Brain microvascular endothelial cell (primary cell): Measurements from ENCODE around the gene PRM2.
A peak's percentile ranks its signal among the peaks of the same experiment; 100 is the strongest.

Experiments
- DNase-seq: peaks from one replicate; pipeline ENCODE4 v3.0.0-alpha.2; 2020
- H3K27ac ChIP-seq: fragments of 250-450 bp; sonication (Bioruptor Pico); 2 replicates; pipeline ENCODE4 v1.5.1; 2020; ENCODE audit warnings: mild to moderate bottlenecking, moderate library complexity
- H3K27me3 ChIP-seq: fragments of 250-450 bp; sonication (Bioruptor Pico); replicated peaks from 2 replicates; pipeline ENCODE4 v1.5.1; 2020; ENCODE audit warnings: mild to moderate bottlenecking
- H3K36me3 ChIP-seq: fragments of 250-450 bp; sonication (Bioruptor Pico); replicated peaks from 2 replicates; pipeline ENCODE4 v1.5.1; 2020; ENCODE audit warnings: mild to moderate bottlenecking
- H3K4me3 ChIP-seq: 2 replicates; pipeline ENCODE4 v1.5.1; 2011; ENCODE audit warnings: low read depth, mild to moderate bottlenecking, control low read depth, low read length, moderate library complexity
- in situ Hi-C: cut with HindIII; loops from 2 replicates; pipeline ENCODE4 v1.10.0; 2017; ENCODE audit warnings: low sequenced_read_pairs, low pct_ligation_motif_present
- TF ChIP-seq, protein P1 (sequence below): IDR thresholded peaks from 2 replicates; pipeline ENCODE4 v1.5.1; 2011; ENCODE audit warnings: low read depth, mild to moderate bottlenecking, moderate library complexity, low read length, control low read depth, inconsistent platforms; ENCODE audit errors: missing control alignments

Gene PRM2

DNA sequence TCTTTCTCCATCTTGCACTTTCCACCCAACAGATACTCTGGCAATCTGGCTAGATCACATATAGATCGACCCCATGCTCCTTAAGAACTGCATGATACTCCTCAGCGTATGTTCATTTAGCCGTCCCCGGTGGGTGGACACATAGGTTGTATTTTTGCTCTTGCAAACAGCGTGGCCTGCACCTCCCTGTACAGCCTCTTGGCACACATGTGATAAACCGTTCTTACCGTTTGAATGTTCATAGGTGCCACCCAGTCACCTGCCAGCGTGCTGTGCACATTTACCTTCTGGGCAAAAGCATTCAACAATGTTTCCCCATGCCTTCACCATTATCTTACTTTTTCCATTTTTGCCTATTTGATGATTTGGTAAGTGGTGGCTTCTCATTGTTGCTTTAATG is 13.4 kb downstream of the PRM2 start:
- Histone ChIP-seq H3K27ac (no peak overlapping the region), H3K27me3 (no peaks in the 10 kb centered on the region), H3K4me3 (no peak overlapping the region), H3K36me3 (no peaks in the 10 kb centered on the region)
- DNase-seq: no peak
- in situ Hi-C loops: no loop called here
- TF ChIP-seq, protein P1, sequence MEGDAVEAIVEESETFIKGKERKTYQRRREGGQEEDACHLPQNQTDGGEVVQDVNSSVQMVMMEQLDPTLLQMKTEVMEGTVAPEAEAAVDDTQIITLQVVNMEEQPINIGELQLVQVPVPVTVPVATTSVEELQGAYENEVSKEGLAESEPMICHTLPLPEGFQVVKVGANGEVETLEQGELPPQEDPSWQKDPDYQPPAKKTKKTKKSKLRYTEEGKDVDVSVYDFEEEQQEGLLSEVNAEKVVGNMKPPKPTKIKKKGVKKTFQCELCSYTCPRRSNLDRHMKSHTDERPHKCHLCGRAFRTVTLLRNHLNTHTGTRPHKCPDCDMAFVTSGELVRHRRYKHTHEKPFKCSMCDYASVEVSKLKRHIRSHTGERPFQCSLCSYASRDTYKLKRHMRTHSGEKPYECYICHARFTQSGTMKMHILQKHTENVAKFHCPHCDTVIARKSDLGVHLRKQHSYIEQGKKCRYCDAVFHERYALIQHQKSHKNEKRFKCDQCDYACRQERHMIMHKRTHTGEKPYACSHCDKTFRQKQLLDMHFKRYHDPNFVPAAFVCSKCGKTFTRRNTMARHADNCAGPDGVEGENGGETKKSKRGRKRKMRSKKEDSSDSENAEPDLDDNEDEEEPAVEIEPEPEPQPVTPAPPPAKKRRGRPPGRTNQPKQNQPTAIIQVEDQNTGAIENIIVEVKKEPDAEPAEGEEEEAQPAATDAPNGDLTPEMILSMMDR: no peak

DNA sequence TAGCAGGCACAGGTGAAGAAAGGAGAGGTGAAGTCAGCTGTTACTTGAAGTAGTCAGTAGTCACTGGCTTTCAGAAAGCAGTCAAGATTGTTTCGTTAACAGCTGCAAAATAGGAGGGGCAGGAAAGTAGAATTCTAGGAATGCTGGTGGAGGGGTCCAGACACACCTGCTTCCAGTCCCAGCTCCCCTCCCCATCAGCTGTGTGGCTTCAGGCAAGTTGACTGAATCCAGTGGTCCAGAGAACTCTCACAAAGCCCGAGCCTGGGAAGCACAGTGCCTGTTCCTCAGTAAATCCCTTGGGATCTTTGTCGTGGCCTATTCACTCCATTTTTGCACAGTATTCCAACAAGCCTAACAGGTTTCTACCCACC is 15.7 kb downstream of the PRM2 start:
- in situ Hi-C loops: no loop called here
- TF ChIP-seq, protein P1: no peak
- no peak for DNase-seq
- H3K4me3 ChIP-seq: no peak overlapping the region
- no peaks in the 10 kb centered on the region for H3K36me3 ChIP-seq
- no peaks in the 10 kb centered on the region for H3K27me3 ChIP-seq
- no peak overlapping the region for H3K27ac ChIP-seq

DNA sequence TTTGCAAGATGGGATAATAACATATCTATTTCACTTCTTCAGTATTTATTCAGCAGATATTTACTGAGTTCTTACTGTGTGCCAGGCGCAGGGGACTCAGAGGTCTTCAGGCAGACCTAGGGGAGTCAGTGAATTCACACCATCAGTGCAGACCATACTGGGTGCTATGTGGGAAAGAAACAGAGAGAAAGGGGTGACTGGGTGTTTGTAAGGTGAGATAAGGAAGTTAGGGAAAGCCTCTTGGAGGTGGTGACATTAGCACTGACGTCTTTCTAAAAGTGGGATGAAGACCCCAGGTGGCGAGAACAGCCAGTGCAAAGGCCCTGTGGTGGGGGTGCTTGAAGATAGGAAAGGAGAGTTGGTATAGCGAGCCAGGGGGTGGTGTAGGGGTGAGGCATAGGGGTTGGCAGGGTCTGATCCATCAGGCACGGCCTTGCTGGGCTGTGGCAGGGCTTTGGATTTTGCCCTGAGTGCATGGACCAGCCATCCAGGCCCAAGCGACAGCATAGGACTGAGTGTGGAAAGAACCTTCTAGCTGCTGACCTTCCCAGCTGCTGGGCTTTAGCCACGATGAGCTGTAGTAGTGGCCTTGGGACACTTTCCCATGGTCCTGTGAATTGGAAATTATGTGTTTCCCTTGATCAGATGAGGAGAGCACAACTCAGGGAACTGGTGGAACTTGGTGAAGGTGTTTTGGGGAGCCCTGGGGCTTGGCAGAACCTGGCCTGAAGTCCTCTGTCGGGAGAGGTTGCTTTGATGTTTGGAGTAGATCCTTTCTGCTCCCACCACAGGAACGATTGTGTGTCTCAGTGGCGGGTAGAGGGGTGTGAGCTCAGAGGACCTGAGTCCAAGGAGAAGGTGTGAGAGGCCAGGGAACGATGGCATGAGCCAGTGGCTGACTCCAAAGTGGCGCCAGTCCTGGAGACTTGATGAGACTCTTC is 16.4 kb downstream of the PRM2 start:
- no peak overlapping the region for H3K27ac ChIP-seq
- H3K4me3 ChIP-seq: no peak overlapping the region
- H3K36me3 ChIP-seq: no peaks in the 10 kb centered on the region
- DNase-seq: no peak
- no peaks in the 10 kb centered on the region for H3K27me3 ChIP-seq
- TF ChIP-seq, protein P1: no peak
- in situ Hi-C loops: no loop called here

DNA sequence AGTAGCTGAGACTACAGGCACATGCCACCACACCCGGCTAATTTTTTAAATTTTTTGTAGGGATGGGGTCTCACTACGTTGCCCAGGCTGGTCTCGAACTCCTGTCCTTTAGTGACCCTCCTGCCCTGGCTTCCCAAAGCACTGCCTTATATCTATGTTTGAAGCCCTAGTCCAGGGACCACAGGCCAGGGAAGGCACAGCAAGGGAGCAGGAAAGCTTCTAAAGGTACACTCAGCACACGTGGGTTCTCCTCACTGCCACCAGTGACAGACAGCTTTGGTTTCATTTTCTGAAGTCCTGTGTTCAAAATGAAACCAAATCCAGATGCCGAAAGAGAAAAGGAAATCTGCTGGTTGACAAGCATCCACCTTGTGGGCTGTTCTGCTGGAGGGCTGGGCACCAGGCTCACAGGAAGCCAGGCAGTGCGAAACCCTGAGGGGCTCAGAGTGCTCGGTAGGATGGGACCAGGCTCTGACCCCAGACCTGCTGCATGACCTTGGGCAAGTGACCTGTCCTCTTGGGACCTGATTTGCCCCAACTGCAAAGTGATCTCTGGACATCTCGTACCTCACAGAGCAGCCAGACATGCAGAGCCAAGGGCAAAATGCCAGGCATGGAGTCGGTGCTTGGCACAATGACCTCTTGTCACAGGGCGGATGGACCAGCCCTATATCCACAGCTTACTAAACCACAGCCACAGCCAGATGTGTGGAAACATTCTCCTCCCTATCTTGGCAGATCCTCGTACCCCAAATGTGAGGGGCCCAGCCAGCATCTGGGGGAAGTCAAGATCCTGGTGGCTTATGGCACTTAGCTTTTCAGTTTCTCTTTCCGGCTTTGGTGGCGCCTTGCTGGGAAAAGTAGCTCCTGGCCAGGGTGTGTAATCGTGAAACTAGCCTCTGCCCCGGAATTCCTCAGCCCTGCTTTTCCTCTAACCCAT is 17.5 kb downstream of the PRM2 start:
- TF ChIP-seq, protein P1: no peak
- H3K27ac ChIP-seq: no peak overlapping the region
- no peaks in the 10 kb centered on the region for H3K36me3 ChIP-seq
- no peak for DNase-seq
- in situ Hi-C loops: no loop called here
- H3K4me3 ChIP-seq: no peak overlapping the region
- no peaks in the 10 kb centered on the region for H3K27me3 ChIP-seq

DNA sequence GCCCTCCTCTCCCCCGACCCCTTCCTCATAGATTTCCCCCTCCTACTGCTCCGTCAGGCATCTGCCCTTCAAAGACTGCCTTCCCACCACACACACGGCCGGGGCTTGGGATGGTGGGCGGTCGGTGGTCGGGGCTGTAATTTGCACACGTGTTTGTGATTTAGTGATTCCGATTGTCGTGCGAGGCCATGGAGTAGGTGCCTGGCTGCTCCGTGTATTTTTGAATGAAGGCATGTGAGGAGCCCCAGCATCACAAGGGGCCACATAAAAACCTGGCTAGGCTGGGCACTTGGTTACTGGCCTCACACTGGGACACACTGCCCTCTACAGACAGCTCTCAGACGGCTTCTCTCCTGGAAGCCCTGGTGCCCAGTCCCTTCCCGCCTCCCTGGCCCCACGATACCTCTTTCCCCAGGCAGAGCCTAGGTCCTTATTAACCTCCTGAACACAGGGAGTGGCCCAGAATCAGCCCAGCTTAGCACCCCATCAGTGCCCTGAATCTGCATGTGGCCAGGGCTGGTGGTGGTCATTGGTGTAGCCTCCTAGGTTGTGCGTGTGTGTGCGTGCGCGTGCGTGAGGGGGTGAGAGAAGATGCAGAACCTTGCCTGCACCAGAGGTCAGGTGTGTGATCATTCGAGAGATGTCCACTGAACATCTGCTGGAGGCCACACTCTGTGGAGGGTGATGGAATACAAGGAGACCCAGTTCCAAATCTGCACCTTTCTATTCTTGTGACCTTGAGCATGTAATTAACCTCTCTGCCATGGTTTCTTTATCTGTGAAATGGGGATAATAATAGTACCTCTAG is 18.9 kb downstream of the PRM2 start:
- H3K27me3 ChIP-seq: no peaks in the 10 kb centered on the region
- in situ Hi-C loops: no loop called here
- DNase-seq: peak; percentile 80
- TF ChIP-seq, protein P1: peak; percentile 92
- H3K4me3 ChIP-seq: peak overlapping the region; percentile 80
- H3K27ac ChIP-seq: peak overlapping the region; percentile 92
- H3K36me3 ChIP-seq: peaks cover 4% of the 10 kb centered on the region
